GM13977 (cell line): Measurements from ENCODE around the gene ECI1.

Experiments
- DNase-seq: peaks from one replicate; pipeline ENCODE4 v3.0.0; 2012; ENCODE audit warnings: low spot score
- in situ Hi-C: fragments of 300-500 bp; cut with MboI; formaldehyde crosslinking; loops from one replicate; pipeline ENCODE4 v1.12.0; 2022; ENCODE audit warnings: low sequenced_read_pairs, low pct_unique_long_range_greater_than_20kb, mixed read lengths, inconsistent platforms; ENCODE audit not compliant: unreplicated experiment
- TF ChIP-seq, protein P1 (sequence below): IDR thresholded peaks from 2 replicates; pipeline ENCODE4 v1.5.1; 2012; ENCODE audit warnings: mild to moderate bottlenecking, control low read depth; ENCODE audit not compliant: insufficient read depth; ENCODE audit errors: extremely low read depth, missing control alignments

ECI1 gene

DNA sequence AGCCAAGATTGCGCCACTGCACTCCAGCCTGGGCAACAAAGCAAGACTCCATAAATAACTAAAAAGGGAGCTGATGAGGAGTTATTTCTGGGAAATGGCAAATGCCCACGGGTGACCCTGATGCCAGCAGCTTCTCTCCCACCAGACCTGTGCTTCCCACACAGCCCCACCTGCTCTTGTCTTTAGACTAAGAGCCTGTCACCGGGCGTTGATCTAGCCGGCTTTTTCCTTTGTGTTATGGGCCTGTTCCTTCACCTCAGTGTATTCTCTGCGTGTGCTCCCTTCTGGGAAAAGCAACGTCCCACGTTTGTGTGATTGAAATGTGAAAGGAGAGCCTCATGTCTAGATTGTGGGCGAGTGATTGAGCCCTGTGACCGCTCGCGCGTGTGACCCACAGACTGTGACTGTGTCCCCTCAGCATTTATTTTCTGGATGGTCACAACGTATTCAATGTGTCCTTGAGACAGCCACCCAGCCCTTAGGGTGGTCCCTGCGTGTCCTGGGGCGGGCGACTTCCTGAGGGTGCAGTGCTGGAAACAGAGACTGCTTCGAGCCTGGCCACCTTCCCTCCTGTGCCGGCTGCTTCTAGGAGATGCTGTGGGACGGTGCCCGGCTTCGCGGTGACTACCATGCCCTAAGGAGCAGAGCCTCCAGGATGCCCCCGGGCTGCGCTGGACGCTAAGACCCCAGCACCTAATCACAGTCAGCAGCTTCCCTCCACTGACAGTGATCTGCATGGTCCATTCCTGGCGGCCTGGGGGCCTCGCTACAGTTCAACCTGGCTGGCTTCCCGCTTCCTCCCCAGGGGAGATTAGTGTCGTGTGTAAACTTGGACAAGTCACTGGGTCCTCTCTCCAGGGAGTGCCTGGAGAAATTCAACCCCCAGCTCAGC lies 24.3 kb upstream of the ECI1 start:
- TF ChIP-seq, protein P1, sequence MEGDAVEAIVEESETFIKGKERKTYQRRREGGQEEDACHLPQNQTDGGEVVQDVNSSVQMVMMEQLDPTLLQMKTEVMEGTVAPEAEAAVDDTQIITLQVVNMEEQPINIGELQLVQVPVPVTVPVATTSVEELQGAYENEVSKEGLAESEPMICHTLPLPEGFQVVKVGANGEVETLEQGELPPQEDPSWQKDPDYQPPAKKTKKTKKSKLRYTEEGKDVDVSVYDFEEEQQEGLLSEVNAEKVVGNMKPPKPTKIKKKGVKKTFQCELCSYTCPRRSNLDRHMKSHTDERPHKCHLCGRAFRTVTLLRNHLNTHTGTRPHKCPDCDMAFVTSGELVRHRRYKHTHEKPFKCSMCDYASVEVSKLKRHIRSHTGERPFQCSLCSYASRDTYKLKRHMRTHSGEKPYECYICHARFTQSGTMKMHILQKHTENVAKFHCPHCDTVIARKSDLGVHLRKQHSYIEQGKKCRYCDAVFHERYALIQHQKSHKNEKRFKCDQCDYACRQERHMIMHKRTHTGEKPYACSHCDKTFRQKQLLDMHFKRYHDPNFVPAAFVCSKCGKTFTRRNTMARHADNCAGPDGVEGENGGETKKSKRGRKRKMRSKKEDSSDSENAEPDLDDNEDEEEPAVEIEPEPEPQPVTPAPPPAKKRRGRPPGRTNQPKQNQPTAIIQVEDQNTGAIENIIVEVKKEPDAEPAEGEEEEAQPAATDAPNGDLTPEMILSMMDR, result no peak
- in situ Hi-C loops, result no loop called here
- no peak for DNase-seq

DNA sequence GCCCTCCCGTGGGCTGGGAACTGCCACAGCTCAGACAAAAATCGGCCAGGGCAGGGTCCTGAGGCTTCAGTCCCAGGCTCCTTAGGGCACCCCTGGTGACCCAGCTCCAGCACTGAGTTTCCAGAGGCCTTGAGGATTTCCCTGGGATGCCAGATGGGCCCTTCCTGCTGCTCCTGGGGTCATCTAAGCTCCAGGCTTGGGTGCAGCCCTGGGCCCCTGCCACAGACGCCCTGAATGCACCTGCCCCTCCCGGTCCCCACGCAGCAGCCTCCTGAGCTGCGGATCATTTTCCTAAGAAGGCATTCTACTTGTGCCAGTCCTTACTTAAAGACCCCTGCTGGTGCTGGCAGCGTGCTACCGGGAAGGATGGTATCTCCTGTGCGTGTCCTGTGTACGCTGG lies 22.5 kb upstream of the ECI1 start:
- DNase-seq, result no peak
- TF ChIP-seq, protein P1, result no peak
- in situ Hi-C loops, result no loop called here

DNA sequence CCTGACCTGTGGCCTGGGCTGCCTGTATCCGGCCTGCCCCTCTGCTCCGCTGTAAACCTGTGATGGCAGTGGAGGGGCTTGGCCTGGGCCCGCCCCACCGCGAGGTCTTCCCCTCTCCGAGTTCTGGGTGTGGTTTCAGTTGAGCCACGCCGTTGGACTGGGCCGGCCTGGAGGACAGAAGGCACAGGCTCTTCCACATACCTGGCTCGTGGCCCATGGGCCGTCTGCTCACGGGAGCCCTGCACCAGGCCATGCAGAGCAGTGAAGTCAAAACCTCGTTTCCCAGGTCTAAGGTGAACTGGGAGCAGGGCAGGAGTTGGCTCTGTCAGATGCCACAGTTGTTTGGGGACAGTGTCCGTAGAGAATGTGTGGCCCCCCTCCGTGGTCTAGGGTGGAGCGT lies 22.1 kb upstream of the ECI1 start:
- TF ChIP-seq, protein P1, result no peak
- in situ Hi-C loops, result no loop called here
- no peak for DNase-seq

DNA sequence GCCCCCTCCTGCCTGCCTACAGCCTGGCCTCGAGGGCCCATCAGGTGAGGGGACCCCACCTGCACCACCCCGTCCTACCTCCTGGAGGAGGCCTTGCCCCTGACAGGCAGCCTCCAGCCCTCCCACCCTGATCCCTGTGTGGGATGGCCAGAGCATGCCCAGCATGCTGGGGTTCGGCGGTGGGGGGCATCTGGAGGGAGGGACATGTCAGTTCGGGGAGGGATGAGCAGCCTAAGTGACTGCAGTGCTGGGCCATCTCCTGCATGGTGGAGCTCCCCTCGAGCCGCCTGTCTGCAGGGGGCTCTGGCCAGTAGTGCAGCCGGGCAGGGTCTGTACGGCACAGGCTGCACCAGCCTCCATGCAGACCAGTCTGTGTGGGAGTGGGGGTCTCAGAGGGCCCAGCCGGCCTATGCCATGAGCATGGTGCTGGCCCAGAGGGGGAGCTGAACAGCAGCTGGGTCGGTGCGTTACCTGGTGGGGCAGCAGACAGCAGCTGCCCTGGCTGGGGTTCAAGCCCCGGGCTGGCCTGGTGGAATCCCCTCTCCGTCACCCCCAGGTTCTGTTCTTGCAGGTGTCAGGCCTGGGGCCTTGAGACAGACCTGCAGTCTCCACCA lies 20.6 kb upstream of the ECI1 start:
- TF ChIP-seq, protein P1, result no peak
- no peak for DNase-seq
- in situ Hi-C loops, result no loop called here

DNA sequence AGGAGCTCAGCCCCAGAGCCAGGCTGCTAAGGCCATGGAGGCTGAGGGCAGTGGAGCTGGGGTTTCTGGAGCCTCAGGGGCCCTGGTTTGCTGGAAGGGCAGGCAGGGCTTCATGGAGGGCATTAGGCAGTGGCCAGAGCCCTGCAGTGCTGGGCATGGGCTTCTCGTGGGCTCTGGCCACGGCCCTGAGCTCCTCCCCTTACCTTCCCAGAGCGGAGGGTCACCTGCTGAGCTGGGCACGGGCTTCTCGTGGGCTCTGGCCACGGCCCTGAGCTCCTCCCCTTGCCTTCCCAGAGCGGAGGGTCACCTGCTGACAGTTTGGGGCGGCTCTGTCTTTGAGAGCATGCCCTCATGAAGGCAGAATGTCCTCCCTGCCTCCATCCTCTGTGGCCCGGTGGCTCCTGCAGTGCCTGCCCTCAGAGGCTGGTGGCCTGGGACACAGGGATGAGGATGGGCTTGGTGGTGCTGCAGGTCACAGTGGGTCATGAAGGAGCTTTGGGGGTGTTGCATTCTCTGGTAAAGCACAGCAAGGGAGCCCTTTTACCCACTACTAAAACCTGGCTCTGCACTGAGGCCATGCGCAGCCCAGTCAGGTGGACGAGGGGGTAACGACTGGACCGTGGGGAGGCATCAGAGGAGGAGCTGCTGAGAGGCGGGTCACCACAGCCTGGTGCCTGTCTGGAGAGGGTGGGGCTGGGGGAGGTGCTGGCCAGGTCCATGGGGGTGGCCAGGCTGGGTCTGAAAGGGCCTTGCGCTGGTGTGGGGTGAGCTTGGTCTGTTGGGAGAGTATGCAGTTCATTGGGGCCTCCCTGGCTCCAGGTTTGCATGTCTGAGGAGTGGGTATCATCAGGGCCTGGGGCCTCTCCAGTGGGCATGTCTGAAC lies 19.4 kb upstream of the ECI1 start:
- in situ Hi-C loops, result no loop called here
- TF ChIP-seq, protein P1, result no peak
- no peak for DNase-seq

DNA sequence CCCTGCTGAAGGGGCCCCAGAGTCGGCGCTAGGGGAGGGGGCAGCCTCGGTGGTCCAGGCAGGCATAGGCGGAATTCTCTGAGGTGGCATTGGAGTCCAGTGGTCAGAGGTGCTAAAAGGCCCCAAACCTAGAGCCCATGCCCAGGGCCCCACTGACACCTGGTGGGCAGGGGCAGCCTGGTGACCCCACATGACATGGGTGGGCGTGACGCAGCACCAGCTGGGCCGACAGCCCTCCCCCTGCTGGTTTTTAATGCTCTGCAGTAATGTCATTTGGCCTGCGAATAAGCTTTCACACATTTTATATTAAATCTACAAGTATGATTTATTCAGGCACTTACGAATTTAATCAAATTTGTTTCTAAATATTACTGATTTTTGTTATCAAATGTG lies 18.7 kb upstream of the ECI1 start:
- TF ChIP-seq, protein P1, result no peak
- in situ Hi-C loops, result no loop called here
- no peak for DNase-seq
